IMR-90 (cell line): Measurements from ENCODE around the gene ROCK2. TPM values are rescaled to one million over a fixed set of nuclear protein-coding genes. Genes with fewer than 3 reads are reported as not detected.

Experiments
- ATAC-seq: fragments of 200-7000 bp; cut with Tn5 transposase; 2 replicates; pipeline ENCODE4 v1.9.1; 2020; ENCODE audit warnings: low read depth, mild to moderate bottlenecking, moderate library complexity
- BruUV-seq: library from RNA; stranded (reverse); fragments of 400-500 nt; replicated peaks from 2 replicates; lab custom pipeline; 2021; lab: Mats Ljungman, UMichigan
- CTCF ChIA-PET: fragments of 300-600 bp; formaldehyde crosslinking; extraction: SDS; loops from one replicate; lab custom pipeline; 2021; ENCODE audit warnings: antibody characterized with exemption; lab: Yijun Ruan, JAX
- POLR2A ChIA-PET: fragments of 300-600 bp; sonication (Branson Sonifier 250); formaldehyde crosslinking; loops from one replicate; lab custom pipeline; 2022; ENCODE audit warnings: antibody characterized with exemption; ENCODE audit not compliant: unreplicated experiment; lab: Charles Lee
- DNase-seq: peaks from one replicate; pipeline ENCODE4 v3.0.0; 2013
- H2AFZ ChIP-seq: replicated peaks from 2 replicates; pipeline ENCODE3; 2013; ENCODE audit warnings: low read length, mild to moderate bottlenecking; ENCODE audit not compliant: poor library complexity
- H2AK5ac ChIP-seq: 2 replicates; pipeline ENCODE4 v1.6.1; 2013; ENCODE audit warnings: low read depth, low read length, inconsistent platforms
- H2AK9ac ChIP-seq: replicated peaks from 2 replicates; pipeline ENCODE3; 2013; ENCODE audit warnings: mild to moderate bottlenecking, low read depth, low read length, moderate library complexity; ENCODE audit not compliant: poor library complexity
- H2BK120ac ChIP-seq: 2 replicates; pipeline ENCODE4 v1.6.1; 2013; ENCODE audit warnings: low read depth, low read length, inconsistent platforms
- H2BK15ac ChIP-seq: 3 replicates; pipeline ENCODE4 v1.6.1; 2013; ENCODE audit warnings: low read depth, low read length, inconsistent platforms
- H2BK20ac ChIP-seq: 2 replicates; pipeline ENCODE4 v1.6.1; 2013; ENCODE audit warnings: low read depth, mild to moderate bottlenecking, inconsistent platforms, low read length, moderate library complexity
- H2BK5ac ChIP-seq: 2 replicates; pipeline ENCODE4 v1.6.1; 2013; ENCODE audit warnings: mild to moderate bottlenecking, low read depth, low read length, inconsistent platforms; ENCODE audit not compliant: poor library complexity, severe bottlenecking
- H3K14ac ChIP-seq: replicated peaks from 2 replicates; pipeline ENCODE4 v1.6.1; 2013; ENCODE audit warnings: low read depth, low read length, inconsistent platforms
- H3K18ac ChIP-seq: 2 replicates; pipeline ENCODE4 v1.6.1; 2013; ENCODE audit warnings: low read depth, low read length, control low read depth
- H3K23ac ChIP-seq: 2 replicates; pipeline ENCODE4 v1.6.1; 2013; ENCODE audit warnings: low read depth, low read length, inconsistent platforms
- H3K27ac ChIP-seq: 2 replicates; pipeline ENCODE4 v1.5.1; 2013; ENCODE audit warnings: mild to moderate bottlenecking, control low read depth, low read length; ENCODE audit not compliant: insufficient read depth
- H3K27me3 ChIP-seq: 2 replicates; pipeline ENCODE4 v1.6.1; 2013; ENCODE audit warnings: low read length; ENCODE audit not compliant: control insufficient read depth, insufficient read depth
- H3K36me3 ChIP-seq: 2 replicates; pipeline ENCODE4 v1.6.1; 2013; ENCODE audit warnings: low read length, mixed read lengths; ENCODE audit not compliant: control insufficient read depth, insufficient read depth
- H3K4ac ChIP-seq: 2 replicates; pipeline ENCODE4 v1.6.1; 2013; ENCODE audit warnings: low read depth, low read length, inconsistent platforms
- H3K4me1 ChIP-seq: 2 replicates; pipeline ENCODE4 v1.6.1; 2013; ENCODE audit warnings: low read length, mixed read lengths; ENCODE audit not compliant: control insufficient read depth, insufficient read depth
- H3K4me2 ChIP-seq: 2 replicates; pipeline ENCODE4 v1.6.1; 2013; ENCODE audit warnings: low read depth, mild to moderate bottlenecking, control low read depth, low read length, moderate library complexity
- H3K4me3 ChIP-seq: 2 replicates; pipeline ENCODE4 v1.5.1; 2013; ENCODE audit warnings: low read depth, mild to moderate bottlenecking, control low read depth, low read length, moderate library complexity; ENCODE audit not compliant: insufficient read depth
- H3K56ac ChIP-seq: 2 replicates; pipeline ENCODE4 v1.6.1; 2013; ENCODE audit warnings: low read length, inconsistent platforms; ENCODE audit not compliant: insufficient read depth; ENCODE audit errors: extremely low read depth
- H3K79me1 ChIP-seq, 2 experiments: 2 replicates each; pipeline ENCODE4 v1.6.1; 2013; ENCODE audit warnings: low read length in 2 of 2, inconsistent platforms in 1 of 2, low read depth in 1 of 2
- H3K9ac ChIP-seq: 2 replicates; pipeline ENCODE4 v1.6.1; 2013; ENCODE audit warnings: low read depth, low read length, control low read depth
- H3K9me1 ChIP-seq: 2 replicates; pipeline ENCODE4 v1.6.1; 2013; ENCODE audit warnings: low read length, inconsistent platforms; ENCODE audit not compliant: insufficient read depth
- H3K9me3 ChIP-seq: 2 replicates; pipeline ENCODE4 v1.6.1; 2013; ENCODE audit warnings: low read length; ENCODE audit not compliant: control insufficient read depth, insufficient read depth
- H4K20me1 ChIP-seq: 2 replicates; pipeline ENCODE4 v1.6.1; 2013; ENCODE audit warnings: low read length, inconsistent platforms; ENCODE audit not compliant: insufficient read depth
- H4K5ac ChIP-seq: 2 replicates; pipeline ENCODE4 v1.6.1; 2013; ENCODE audit warnings: mild to moderate bottlenecking, low read depth, low read length, control low read depth
- H4K8ac ChIP-seq, 2 experiments: 2 replicates each; pipeline ENCODE4 v1.6.1; 2013; ENCODE audit warnings: low read depth in 2 of 2, low read length in 2 of 2, control low read depth in 1 of 2, inconsistent platforms in 1 of 2
- H4K91ac ChIP-seq: 2 replicates; pipeline ENCODE4 v1.6.1; 2013; ENCODE audit warnings: low read depth, low read length, inconsistent platforms; ENCODE audit not compliant: insufficient read depth
- BHLHE40 ChIP-seq: fragments of 150-350 bp; IDR thresholded peaks from 2 replicates; pipeline ENCODE4 v1.6.1; 2016; ENCODE audit warnings: mild to moderate bottlenecking, low read depth, low read length
- FOS ChIP-seq: fragments of 150-350 bp; IDR thresholded peaks from 2 replicates; pipeline ENCODE4 v1.6.1; 2016; ENCODE audit warnings: low read depth, low read length
- MXI1 ChIP-seq: IDR thresholded peaks from 2 replicates; pipeline ENCODE4 v1.6.1; 2012; ENCODE audit warnings: low read depth, mild to moderate bottlenecking, low read length, moderate library complexity, borderline replicate concordance
- NFE2L2 ChIP-seq: fragments of 150-350 bp; IDR thresholded peaks from 2 replicates; pipeline ENCODE4 v1.6.1; 2016; ENCODE audit warnings: low read depth, mild to moderate bottlenecking, low read length
- RCOR1 ChIP-seq: IDR thresholded peaks from 2 replicates; pipeline ENCODE4 v1.6.1; 2012; ENCODE audit warnings: mild to moderate bottlenecking, low read length, improper control_type of control experiment; ENCODE audit not compliant: insufficient replicate concordance
- SMC3 ChIP-seq: fragments of 150-350 bp; IDR thresholded peaks from 2 replicates; pipeline ENCODE4 v1.6.1; 2016; ENCODE audit warnings: low read depth, mild to moderate bottlenecking, antibody characterized with exemption, low read length, moderate library complexity
- USF2 ChIP-seq: fragments of 150-350 bp; IDR thresholded peaks from 2 replicates; pipeline ENCODE4 v1.6.1; 2017; ENCODE audit warnings: mild to moderate bottlenecking, antibody characterized with exemption, low read length, low read depth
- WGBS, 2 experiments: methylation state at CpG; one replicate each; pipeline versions ENCODE4 v1.1.5 to v1.1.7; 2013; ENCODE audit warnings: missing lambda C conversion rate in 2 of 2; ENCODE audit not compliant: insufficient read length in 1 of 2; ENCODE audit errors: extremely low coverage in 2 of 2; 5-methylcytosine and 5-hydroxymethylcytosine counted together
- dilution Hi-C: fragments of 300-500 bp; cut with HindIII; formaldehyde crosslinking; loops from one replicate; pipeline ENCODE4 v1.14.3; 2018; ENCODE audit warnings: low sequenced_read_pairs; ENCODE audit not compliant: unreplicated experiment
- in situ Hi-C: fragments of 300-500 bp; cut with MboI; formaldehyde crosslinking; loops from 3 replicates; pipeline ENCODE4 v1.14.3; 2019; ENCODE audit warnings: low sequenced_read_pairs, inconsistent platforms, mixed read lengths
- intact Hi-C: fragments of 100-400 bp; cut with micrococcal nuclease; formaldehyde crosslinking; loops from 2 replicates; pipeline ENCODE4 v1.10.0; 2022
- polyA plus RNA-seq, 3 experiments: library from polyadenylated mRNA; depleted of rRNA; stranded (reverse); fragments of >200 nt; gene quantifications; 2 replicates each; pipeline ENCODE4 v1.2.3, GENCODE V29; 2012; ENCODE audit warnings: low replicate concordance in 1 of 3
- total RNA-seq: library from RNA; depleted of rRNA; stranded (reverse); fragments of >200 nt; gene quantifications from 2 replicates; pipeline ENCODE4 v1.2.3, GENCODE V29; 2012

The ROCK2 gene
- total and polyA plus RNA-seq, 2 of the 4 experiments (the other 2 are of a cell fraction), result 9.0 to 28.3 TPM

DNA sequence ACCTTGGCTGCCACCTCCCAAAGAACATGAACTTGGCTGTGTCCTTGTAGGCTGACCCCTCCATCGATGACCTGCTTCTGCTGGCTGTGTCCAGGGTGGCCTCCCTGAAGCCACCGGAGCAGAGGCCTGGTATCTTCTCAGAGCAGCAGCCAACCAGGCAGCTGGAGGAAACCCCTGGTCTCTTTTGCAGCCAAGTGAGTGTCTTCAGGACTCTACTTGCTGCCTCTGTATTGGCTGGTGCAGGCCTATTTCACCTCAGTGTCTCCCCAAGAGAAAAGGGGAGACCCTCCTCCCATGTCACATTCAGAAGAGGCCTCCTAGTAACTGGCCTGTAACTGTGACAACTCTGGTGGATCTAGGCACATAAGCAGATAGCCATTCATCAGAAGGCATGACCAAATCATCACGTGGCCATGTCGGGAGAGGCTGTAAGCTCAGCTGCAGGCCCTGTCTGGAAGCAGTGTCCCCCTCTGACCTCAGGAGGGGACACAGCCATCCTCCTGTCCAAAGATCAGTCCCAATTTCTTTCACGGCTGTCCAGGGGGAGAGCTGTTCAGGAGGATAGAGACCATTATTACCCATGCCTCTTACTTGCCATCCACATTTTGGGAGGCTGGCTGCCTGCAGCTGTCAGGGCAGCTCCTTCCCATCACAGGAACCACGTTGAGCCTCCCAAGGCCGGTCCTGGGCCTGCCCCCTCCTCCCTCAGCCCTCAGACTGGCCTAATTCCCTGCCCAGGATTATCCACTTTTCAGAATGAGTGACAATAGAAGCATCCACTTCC is 20.9 kb upstream of the ROCK2 start:
- H3K27me3 ChIP-seq, result no peaks in the 10 kb centered on the region
- H3K36me3 ChIP-seq, result no peaks in the 10 kb centered on the region
- no peak overlapping the region for H3K14ac ChIP-seq
- ChIA-PET CTCF (no interaction called here), POLR2A (interaction anchor here (0.5 kb wide), 1 partner anchor 291 kb away, joined by 3 read pairs; no protein-coding TSS in a partner anchor)
- H2BK20ac ChIP-seq, result no peak overlapping the region
- no peak overlapping the region for H3K23ac ChIP-seq
- no peak for TF ChIP-seq NFE2L2
- TF ChIP-seq RCOR1, result no peak
- TF ChIP-seq USF2, result no peak
- no peak for TF ChIP-seq MXI1
- no peak for TF ChIP-seq FOS
- no peak for TF ChIP-seq BHLHE40
- no peak for TF ChIP-seq SMC3
- no peak overlapping the region for H4K91ac ChIP-seq
- DNase-seq (no peak), ATAC-seq (no peak)
- no peak overlapping the region for H3K4me3 ChIP-seq
- intact Hi-C loops, result no loop called here
- no peaks in the 10 kb centered on the region for H3K79me1 ChIP-seq
- H2AFZ ChIP-seq, result peak overlapping the region; percentile 78
- peak overlapping the region in 1 of 2 experiments; percentile 35; a peak in 1 of 4 replicates for H4K8ac ChIP-seq
- BruUV-seq, result no TSS peak
- H3K9me1 ChIP-seq, result peaks cover 4% of the 10 kb centered on the region; the same call in 1 of the 2 replicates
- no peak overlapping the region for H3K27ac ChIP-seq
- dilution Hi-C loops, result no loop called here
- peak overlapping the region; percentile 26 for H3K4ac ChIP-seq
- H3K18ac ChIP-seq, result no peak overlapping the region
- H4K20me1 ChIP-seq, result no peaks in the 10 kb centered on the region
- H3K9me3 ChIP-seq, result no peaks in the 10 kb centered on the region
- 100% methylated on average over 1 of the region's 7 CpGs; no CpG with 5 or more reads in 1 of the 2 experiments for WGBS, 2 experiments
- H3K4me1 ChIP-seq, result peaks cover 12% of the 10 kb centered on the region
- H4K5ac ChIP-seq, result no peak overlapping the region
- in situ Hi-C loops, result no loop called here
- no peak overlapping the region for H2BK5ac ChIP-seq
- H3K9ac ChIP-seq, result no peak overlapping the region
- H3K4me2 ChIP-seq, result no peak overlapping the region
- H3K56ac ChIP-seq, result no peak overlapping the region
- H2AK5ac ChIP-seq, result 0 out of 2 replicates have a peak overlapping the region, but pooled peaks have one; percentile 28
- peak overlapping the region; percentile 79 for H2AK9ac ChIP-seq
- H2BK120ac ChIP-seq, result no peak overlapping the region
- H2BK15ac ChIP-seq, result 0 out of 3 replicates have a peak overlapping the region, but pooled peaks have one; percentile 14
